DMS153 (cell line): ENCODE measurements around the gene NAA15.
"Not testable (repeated sequence)": the region's sequence is repeated elsewhere in the genome, so short reads cannot be mapped to it uniquely, and the experiment has no call there.

Source experiments
- DNase-seq: peaks from one replicate; lab custom pipeline; 2025; lab: John Stamatoyannopoulos, UW

NAA15 gene

GRCh38 chr4:139301113-139301820, at the start of gene NAA15:
Gene NAA15 (plus strand): TSS chr4:139301505. CDS start chr4:139301778, 273 bp downstream.
- peak; percentile 98 for DNase-seq

DNA sequence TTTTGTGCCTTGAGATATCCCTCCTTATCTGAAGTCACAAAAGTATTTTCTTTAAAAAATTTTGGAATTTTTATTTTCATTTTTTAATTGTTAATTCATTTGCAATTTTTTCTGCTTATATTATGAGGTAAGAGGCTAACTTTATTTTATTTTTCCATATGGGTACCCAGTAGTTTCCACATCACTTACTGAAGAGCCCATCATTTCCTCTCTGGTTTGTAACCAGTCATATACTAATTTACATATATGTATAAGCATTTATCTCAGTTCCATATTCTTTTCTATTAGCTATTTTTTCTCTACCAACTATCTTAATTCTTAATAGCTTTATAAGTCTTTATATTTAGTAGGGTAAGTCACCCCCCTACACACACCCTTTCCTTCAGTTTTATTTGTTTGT, 48.3 kb upstream of the NAA15 start:
- no peak for DNase-seq

- DNase-seq = no peak
Measured at GRCh38 chr4:139253713-139254112, 47.6 kb upstream of the NAA15 start.

DNA sequence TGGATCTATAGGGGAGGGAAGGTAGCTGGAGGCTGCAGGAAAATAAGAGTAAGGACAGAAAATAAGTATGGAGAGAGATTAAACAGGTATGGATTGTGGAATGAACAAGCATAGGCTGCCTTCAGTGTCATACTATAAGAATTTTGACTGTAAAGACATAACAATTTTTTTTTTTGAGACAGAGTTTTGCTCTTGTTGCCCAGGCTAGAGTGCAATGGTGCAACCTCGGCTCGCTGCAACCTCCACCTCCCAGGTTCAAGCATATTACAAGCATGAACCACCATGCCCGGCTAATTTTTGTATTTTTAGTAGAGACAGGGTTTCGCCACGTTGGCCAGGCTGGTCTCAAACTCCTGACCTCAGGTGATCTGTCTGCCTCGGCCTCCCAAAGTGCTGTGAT, 45.7 kb upstream of the NAA15 start:
- not testable (repeated sequence) for DNase-seq

DNA sequence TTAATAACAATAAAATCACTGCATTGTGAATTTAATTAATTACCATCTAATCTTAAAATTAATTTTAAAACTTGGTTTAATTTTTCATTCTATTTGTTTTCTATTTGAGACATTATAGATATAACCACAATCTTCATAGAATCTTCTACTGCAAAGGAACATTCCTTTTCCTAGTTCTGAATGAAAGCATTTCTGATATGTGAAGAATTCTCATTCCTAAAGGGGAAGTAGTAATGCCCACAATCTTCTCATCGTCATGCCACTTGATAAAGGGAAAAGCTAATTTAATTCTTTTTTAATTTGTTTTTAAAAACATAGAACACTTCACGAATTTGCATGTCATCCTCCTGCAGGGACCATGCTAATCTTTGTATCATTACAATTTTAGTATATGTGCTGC, 45.0 kb upstream of the NAA15 start:
- no peak for DNase-seq

- DNase-seq = peak; percentile 70
Measured at GRCh38 chr4:139265654-139266053, 35.7 kb upstream of the NAA15 start.

GRCh38 chr4:139266208-139266582, 35.1 kb upstream of the NAA15 start:
- no peak for DNase-seq

GRCh38 chr4:139266583-139267257, 34.6 kb upstream of the NAA15 start:
- DNase-seq = peak; percentile 14

DNA sequence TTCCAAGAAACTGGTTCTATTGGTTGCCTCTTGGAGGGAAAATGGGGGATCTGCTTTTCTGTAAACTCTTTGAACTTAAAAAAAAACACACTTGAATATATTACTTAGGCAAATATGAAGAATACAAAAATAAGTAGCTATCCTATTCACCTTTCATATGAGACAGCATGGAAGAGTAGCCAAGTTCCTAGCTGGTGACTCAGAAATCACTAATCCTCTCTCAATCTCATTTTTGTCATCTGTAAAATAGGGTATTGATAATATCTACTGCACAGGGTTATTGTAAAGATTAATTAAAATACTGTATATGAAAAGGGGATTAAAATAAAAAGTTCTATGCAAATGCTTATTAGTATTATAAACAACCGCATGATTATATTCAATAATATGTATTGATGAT, 34.0 kb upstream of the NAA15 start:
- no peak for DNase-seq

GRCh38 chr4:139273835-139274234, 27.5 kb upstream of the NAA15 start:
- DNase-seq = no peak

GRCh38 chr4:139274790-139275189, 26.5 kb upstream of the NAA15 start:
- DNase-seq = no peak

- no peak for DNase-seq
Measured at GRCh38 chr4:139275281-139275735, 26.0 kb upstream of the NAA15 start.

GRCh38 chr4:139278485-139278884, 22.8 kb upstream of the NAA15 start:
- no peak for DNase-seq

DNA sequence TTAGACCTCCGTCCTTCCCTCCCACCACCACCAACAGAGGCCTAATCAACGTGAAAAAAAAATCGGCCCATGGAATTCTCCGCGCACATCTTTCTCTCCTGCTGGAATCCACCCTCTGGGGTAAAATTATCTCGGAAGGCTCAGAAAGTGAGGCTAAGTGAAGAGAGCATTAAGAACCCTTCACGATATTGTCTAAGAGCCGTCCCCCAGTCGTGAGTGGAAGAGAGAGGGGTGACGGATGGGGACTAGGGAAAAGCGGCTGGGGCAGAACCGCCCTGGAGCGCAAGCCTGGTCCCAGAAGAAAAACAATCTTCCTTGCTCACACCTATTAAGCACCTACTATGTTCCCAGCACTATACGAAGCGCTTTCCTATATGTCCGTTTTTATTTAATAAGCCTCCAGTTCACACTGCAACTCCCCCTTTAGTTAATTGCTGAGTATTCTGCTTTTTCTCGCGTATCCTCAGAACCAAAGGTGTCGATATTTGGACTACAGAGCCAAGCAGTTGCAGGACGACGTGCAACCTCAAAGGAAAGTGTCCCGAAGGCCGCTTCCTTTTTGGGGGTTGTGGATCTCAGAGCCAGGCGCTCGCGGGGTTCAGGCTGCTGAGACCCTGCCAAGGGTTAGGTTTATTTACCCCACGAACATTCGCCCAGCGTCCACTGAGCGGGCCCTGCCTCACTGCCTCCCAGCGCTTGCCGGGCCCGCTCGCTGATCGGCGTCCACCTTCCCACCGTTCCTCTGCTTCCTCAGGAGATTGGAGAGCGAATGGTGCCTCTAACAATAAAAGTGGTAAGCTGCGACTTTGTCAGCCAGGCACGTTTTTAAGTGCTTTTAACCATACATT, 22.2 kb upstream of the NAA15 start:
- no peak for DNase-seq

DNA sequence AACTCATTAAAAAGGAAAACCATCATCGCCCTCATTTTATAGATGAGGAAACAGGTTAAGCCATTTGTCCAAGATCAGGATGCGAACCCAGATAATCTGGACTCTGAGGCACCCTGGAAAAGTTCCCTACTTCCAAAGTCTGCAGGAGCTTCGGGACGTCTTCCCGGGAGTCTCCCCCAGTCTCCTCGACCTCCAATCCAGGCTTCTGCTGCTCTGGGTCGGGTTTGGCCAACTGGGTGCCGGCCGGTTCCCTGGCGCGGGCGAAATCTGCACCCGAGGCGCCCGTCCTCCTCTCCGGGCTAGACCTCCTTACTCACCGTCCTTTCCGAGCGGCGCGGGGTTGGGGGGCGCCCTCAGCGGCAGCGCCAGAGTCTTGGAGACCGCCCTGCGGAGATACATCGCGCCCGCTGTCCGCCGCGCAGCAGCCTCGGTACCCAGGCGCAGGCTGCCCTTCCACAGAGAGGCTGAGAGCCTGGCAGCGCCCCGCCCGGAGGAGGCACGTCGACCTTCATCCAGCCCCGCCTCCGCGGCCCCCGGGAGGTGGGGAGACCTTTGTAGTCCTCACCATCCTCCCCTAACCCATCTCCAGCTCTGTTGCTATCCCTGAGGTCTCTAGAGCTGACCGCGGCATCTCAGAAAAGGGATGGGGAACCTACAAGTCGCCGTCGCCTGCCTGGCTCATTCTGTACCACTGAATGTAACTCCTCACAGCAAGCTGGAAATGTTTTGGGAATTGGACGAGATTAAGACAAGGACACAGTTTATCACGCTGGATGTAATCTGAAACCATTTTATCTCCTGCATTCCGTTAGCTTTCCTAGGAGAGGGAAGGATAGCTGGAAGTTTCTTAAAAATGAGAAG, 21.3 kb upstream of the NAA15 start, which contains the start of gene MGARP:
Gene MGARP (minus strand): TSS at position 466 of the 861 bp plus-strand sequence. CDS start 67 bp downstream, at position 399.
- no peak for DNase-seq

DNA sequence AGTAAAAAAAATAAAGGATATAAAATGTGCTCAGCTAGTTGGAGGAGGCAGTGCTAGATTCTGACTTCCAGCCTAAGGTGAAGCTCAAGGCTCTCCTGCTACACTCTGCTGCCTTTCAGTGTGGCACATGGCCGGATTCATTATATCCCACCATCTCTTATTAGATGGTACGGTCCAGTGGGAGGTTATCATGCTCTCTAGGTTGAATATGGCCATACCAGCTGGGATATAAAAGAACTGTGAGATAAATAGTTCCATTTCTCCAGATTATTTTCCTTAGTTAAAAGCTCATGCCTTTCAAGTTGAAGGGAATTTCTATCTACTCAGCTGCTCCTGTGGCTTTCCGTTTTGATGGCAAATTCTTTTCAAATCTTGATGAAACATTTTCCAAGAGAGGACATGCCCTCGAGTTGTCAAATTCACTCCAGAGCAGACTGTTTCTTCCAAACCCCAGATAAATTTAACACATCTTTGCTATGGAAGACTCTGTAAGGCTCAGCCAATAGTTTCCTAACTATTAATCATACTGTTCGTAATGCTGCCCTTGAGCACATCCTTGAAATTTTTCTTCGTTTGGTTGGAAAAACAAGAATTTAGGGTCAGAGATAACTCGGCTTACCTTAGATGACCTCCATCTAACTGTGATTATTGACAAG, 19.1 kb upstream of the NAA15 start:
- DNase-seq = no peak

DNA sequence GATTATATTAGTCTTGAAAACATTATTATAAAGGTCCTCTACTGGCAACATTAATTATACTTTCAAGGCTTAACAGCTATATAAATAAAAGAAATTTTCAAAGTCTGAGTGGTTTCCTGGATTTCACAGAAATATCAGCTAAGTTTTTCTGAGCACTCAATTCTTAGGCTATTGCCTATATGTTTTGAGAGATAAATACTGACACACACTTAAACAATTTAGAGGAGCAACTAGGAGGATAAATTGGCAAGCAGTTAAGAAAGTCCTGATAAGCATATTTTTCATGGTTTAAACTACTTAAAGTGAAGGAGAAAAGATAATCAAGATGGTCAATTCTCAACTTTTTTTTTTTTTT, 18.6 kb upstream of the NAA15 start:
- DNase-seq = no peak

- DNase-seq = no peak
Measured at GRCh38 chr4:139286186-139286698, 15.1 kb upstream of the NAA15 start.

GRCh38 chr4:139295206-139295941, 5.9 kb upstream of the NAA15 start:
- peak; percentile 76 for DNase-seq

DNA sequence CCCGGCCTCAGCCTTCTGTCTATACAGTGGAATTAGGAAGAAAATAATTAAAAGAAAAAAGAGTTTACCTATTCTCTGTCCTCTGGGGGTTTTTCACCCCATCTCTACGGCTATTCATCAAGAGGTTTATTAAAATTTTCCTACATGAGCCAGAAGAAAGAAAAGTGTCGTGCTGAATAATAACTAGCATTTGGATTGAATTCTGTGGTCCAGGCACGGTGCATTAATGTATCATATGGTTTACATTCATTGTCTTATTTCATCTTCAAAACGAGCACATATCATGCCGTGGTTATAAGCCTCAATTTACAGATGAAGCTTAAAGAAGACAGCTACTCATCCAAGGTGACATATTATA, 5.4 kb upstream of the NAA15 start:
- DNase-seq = no peak
